Measurements from ENCODE around the gene TDRD1.

DNA sequence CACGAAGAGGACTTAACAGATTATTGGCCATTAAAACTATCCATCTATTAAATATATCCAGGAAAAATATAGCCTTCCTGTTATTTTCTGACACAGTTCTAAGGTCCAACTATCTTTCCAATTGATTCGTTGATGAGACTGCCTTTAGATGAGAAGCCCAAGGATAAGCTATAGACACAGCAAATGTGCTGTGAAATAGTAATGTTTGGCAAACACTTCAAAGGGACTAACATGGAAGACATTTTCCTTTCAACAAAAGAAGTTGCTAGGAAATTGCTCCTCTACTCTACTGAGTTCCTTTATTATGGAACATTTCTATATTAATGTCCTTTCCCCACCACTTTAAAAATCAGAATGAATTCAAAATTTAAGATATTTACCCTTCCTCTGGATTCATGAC, 43.7 kb upstream of the TDRD1 start:
- TF ChIP-seq, protein P1, sequence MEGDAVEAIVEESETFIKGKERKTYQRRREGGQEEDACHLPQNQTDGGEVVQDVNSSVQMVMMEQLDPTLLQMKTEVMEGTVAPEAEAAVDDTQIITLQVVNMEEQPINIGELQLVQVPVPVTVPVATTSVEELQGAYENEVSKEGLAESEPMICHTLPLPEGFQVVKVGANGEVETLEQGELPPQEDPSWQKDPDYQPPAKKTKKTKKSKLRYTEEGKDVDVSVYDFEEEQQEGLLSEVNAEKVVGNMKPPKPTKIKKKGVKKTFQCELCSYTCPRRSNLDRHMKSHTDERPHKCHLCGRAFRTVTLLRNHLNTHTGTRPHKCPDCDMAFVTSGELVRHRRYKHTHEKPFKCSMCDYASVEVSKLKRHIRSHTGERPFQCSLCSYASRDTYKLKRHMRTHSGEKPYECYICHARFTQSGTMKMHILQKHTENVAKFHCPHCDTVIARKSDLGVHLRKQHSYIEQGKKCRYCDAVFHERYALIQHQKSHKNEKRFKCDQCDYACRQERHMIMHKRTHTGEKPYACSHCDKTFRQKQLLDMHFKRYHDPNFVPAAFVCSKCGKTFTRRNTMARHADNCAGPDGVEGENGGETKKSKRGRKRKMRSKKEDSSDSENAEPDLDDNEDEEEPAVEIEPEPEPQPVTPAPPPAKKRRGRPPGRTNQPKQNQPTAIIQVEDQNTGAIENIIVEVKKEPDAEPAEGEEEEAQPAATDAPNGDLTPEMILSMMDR (IDR thresholded peaks at IDR 0.05), result no peak
- no peak for TF ChIP-seq POLR2A (IDR thresholded peaks at IDR 0.05)
